LNCaP clone FGC (cell line): ENCODE data around the gene SPRED2.

Experiments
- DNase-seq: peaks from one replicate; pipeline ENCODE4 v3.0.0-alpha.2; 2011; ENCODE audit warnings: low read depth
- H3K4me3 ChIP-seq: 2 replicates; pipeline ENCODE4 v1.5.1; 2011; ENCODE audit warnings: mild to moderate bottlenecking, low read depth, low read length, control low read depth
- CTCF ChIP-seq: IDR thresholded peaks from 2 replicates; pipeline ENCODE4 v1.5.1; 2012; ENCODE audit warnings: mild to moderate bottlenecking; ENCODE audit not compliant: control insufficient read depth, insufficient read depth; ENCODE audit errors: extremely low read depth

The SPRED2 gene

DNA sequence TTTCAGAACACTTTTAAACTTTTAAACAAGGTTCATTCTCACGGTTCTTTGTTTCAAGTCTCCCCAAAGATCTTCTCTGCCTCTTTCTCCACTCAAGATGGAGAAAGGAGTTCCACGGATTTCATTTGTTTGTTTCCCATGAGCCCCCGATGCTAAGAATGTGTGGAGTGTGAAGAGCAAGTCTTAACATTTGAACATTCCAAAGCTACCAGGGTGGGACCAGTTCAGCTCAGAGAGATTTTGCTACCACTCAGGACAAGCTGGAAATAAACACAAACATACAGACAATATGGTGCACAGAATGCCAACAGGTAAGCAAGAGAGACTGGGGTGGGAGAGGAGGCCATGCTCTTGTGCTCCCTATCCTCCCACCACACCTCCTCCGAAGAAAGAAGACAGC, 56.7 kb downstream of the SPRED2 start:
- TF ChIP-seq CTCF: no peak
- DNase-seq: no peak
- H3K4me3 ChIP-seq: no peak overlapping the region

- H3K4me3 ChIP-seq: no peak overlapping the region
- no peak for DNase-seq
- no peak for TF ChIP-seq CTCF
Measured at GRCh38 chr2:65374999-65375398, 57.4 kb downstream of the SPRED2 start.

- H3K4me3 ChIP-seq: no peak overlapping the region
- DNase-seq: no peak
- no peak for TF ChIP-seq CTCF
Measured at GRCh38 chr2:65374575-65374974, 57.8 kb downstream of the SPRED2 start.

GRCh38 chr2:65373365-65373918, 59.0 kb downstream of the SPRED2 start:
- TF ChIP-seq CTCF: no peak
- no peak for DNase-seq
- H3K4me3 ChIP-seq: no peak overlapping the region

DNA sequence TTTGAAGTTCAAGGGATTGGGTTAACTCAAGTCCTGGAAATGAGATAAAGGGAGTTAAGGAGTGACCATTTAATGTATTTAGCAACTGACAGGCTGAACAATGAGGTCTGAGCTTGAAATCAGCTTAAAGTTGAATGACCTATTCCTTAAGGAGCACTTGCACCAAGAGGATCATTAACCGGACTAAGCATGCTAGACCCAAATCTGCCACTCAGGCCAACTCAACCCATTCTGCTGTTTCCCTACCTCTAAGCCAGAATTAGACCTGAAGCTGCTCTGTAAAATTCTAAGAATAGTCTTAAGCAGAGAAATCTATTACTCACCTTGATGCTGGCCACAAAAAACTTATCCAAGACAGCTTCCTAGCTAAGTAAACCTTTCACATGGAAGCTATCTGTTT, 59.8 kb downstream of the SPRED2 start:
- DNase-seq: no peak
- no peak overlapping the region for H3K4me3 ChIP-seq
- no peak for TF ChIP-seq CTCF

DNA sequence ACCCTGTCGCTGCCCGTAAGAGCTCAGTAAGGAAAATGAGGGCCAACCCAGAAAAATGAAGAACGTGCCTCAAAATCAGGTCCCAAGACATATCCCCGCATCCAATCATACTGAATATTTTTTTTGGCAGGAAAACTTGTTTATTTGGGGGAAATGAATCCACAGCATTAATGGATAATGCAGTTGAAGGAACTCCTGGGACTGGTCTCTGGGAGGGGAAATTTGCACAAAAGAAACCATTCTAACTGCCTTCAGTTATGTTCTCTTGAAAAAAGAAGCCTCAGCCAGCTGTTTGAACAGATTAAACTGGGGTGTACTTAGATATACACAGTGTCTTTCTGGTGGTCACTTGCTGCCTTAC, 61.3 kb downstream of the SPRED2 start:
- no peak for TF ChIP-seq CTCF
- H3K4me3 ChIP-seq: no peak overlapping the region
- DNase-seq: no peak

DNA sequence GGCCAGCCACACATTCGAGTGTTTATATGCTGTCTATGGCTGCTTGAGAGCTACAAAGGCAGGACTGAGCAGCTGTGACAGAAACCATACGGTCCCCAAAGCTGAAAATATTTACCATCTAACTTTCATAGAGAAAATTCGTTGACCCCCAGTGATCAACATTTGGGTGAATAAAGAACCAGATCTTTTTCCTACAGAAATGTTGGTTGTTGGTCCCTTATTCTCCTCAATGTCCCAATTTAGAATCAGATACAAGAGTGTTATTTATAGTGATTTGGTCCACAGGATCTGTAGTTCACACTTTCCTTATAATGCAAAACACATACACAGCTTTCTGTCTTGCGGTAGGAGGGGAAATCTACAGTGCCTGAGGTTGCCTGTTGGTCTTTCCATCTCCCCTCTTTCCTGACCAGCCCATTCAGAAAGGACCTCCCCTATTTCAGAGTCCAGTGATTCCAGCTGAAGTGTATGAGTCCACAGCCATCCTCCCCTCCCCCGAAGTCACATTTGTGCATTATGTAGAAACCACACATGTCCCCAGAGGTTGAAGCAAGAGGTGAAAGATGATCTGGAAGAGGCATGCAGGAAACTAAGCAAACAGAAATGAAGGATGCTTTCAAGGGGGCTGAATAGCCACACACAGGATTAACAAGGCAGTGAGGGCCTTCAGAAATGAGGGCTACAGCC, 61.9 kb downstream of the SPRED2 start:
- H3K4me3 ChIP-seq: no peak overlapping the region
- DNase-seq: no peak
- TF ChIP-seq CTCF: no peak
